KBM-7 (cell line): ENCODE measurements around the gene CLEC10A.

Experiments used
- DNase-seq: peaks from one replicate; pipeline ENCODE4 v3.0.0-alpha.2; 2015
- in situ Hi-C: fragments of 300-500 bp; cut with MboI; formaldehyde crosslinking; loops from 2 replicates; pipeline ENCODE4 v1.14.3; 2020; ENCODE audit warnings: low sequenced_read_pairs, low pct_unique_long_range_greater_than_20kb, mixed read lengths

The CLEC10A gene

GRCh38 chr17:7045492-7046126 lies 34.4 kb downstream of the CLEC10A start:
- in situ Hi-C loops, result loop anchor here (25.0 kb wide), 1 partner anchor 292 kb away; the partner anchor contains the start of genes ACAP1 and NEURL4
- DNase-seq, result peak; percentile 76

GRCh38 chr17:7043497-7044198 lies 36.4 kb downstream of the CLEC10A start, which contains the start of gene SLC16A11:
Gene SLC16A11 (minus strand): TSS chr17:7044092. CDS start chr17:7043513, 579 bp downstream.
- in situ Hi-C loops, result loop anchor here (25.0 kb wide), 1 partner anchor 294 kb away; the partner anchor contains the start of genes ACAP1 and NEURL4
- no peak for DNase-seq

DNA sequence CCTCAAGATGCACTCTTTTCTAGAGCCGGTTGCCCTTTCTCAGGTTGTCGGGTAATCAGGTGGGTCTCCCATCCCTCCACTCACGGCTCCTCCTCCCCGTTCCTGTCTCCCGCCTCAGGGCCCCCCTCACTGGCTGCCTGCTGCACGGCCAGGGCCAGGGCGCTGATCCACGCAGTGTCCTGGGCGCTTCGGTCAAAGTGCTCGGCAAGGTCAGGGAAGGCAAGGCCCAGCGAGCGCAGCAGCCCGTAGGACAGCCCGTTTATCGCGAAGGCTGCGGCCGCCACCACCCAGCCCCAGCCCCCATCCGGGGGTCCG lies 36.9 kb downstream of the CLEC10A start:
- in situ Hi-C loops, result loop anchor here (25.0 kb wide), 1 partner anchor 294 kb away; the partner anchor contains the start of genes ACAP1 and NEURL4
- DNase-seq, result no peak

GRCh38 chr17:7042501-7043181 lies 37.4 kb downstream of the CLEC10A start:
- in situ Hi-C loops, result loop anchor here (25.0 kb wide), 1 partner anchor 295 kb away; the partner anchor contains the start of genes ACAP1 and NEURL4
- DNase-seq, result no peak

GRCh38 chr17:7041607-7042500 lies 38.2 kb downstream of the CLEC10A start:
- no peak for DNase-seq
- in situ Hi-C loops, result loop anchor here (25.0 kb wide), 1 partner anchor 295 kb away; the partner anchor contains the start of genes ACAP1 and NEURL4

- in situ Hi-C loops, result loop anchor here (25.0 kb wide), 1 partner anchor 297 kb away; the partner anchor contains the start of genes ACAP1 and NEURL4
These were observed 40.2 kb downstream of the CLEC10A start for GRCh38 chr17:7039832-7040231.

DNA sequence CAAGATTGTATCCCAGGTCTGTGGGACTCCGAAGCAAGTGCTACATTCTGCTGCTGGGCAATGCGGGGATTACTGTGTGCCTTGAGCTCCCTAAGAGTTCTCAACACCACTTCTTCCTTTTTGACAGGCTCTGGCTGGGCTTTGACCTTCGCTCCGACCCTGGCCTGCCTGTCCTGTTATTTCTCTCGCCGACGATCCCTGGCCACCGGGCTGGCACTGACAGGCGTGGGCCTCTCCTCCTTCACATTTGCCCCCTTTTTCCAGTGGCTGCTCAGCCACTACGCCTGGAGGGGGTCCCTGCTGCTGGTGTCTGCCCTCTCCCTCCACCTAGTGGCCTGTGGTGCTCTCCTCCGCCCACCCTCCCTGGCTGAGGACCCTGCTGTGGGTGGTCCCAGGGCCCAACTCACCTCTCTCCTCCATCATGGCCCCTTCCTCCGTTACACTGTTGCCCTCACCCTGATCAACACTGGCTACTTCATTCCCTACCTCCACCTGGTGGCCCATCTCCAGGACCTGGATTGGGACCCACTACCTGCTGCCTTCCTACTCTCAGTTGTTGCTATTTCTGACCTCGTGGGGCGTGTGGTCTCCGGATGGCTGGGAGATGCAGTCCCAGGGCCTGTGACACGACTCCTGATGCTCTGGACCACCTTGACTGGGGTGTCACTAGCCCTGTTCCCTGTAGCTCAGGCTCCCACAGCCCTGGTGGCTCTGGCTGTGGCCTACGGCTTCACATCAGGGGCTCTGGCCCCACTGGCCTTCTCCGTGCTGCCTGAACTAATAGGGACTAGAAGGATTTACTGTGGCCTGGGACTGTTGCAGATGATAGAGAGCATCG lies 41.8 kb downstream of the CLEC10A start:
- DNase-seq, result no peak
- in situ Hi-C loops, result loop anchor here (25.0 kb wide), 1 partner anchor 299 kb away; the partner anchor contains the start of genes ACAP1 and NEURL4

More at GRCh38 chr17:7039832-7040231, 40.2 kb downstream of the CLEC10A start:
- DNase-seq, result no peak

- in situ Hi-C loops, result loop anchor here (25.0 kb wide), 1 partner anchor 302 kb away; the partner anchor contains the start of genes ACAP1 and NEURL4
- DNase-seq, result peak; percentile 97
These were observed 44.3 kb downstream of the CLEC10A start, which contains the start of gene SLC16A13 for GRCh38 chr17:7035591-7036368. Gene SLC16A13 (plus strand): TSS chr17:7036015. CDS start chr17:7036383, 368 bp downstream.

DNA sequence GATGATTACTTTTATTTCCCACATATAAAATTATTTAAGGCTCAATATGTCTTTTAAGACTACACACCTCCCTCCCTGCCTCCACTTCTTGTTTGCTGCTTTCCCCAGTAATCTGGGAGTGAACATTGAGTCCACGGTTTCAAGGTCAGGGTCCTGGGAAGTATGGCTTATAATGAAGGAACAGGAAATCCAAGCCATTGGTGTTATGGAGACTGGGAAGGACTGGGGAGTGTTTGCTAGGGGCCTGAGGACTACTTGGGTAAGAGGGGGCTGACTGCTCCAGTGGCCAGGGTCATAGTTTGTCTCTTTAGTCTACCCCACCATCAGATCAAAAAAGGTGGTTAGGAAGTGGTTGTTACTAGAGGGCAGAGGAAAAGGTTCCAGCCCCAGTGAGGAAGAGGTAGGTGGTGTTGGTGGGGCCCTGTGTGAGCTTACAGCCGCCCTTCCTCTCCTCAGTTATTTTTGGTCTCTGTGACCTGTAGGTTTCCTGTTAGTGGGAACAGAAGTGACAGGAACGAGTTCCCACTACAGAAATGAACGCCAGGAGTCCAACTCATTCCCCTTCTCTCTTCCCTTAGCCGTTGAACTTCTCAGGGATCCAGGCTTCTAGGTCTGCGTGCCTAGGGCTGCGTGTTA lies 45.0 kb downstream of the CLEC10A start:
- DNase-seq, result no peak
- in situ Hi-C loops, result loop anchor here (25.0 kb wide), 1 partner anchor 302 kb away; the partner anchor contains the start of genes ACAP1 and NEURL4

DNA sequence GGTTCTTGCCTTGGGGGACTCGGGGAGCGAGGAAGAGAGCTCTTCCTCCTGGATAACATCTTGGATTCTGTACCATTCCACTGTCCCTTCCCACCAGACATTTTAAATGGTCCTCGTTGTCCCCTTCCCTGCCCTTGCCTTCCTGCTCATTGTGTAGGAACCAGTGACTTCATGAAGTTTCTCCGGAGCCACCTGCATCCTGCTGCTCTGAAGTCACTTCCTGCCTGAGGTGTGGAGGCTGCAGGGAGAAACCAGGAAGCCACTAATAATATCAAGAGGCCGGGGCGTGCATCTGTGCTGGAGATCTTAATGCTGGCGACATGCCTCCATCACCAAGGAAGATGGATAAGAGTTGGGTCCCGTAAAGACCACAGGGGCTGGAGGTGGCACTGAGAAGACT lies 50.4 kb downstream of the CLEC10A start:
- in situ Hi-C loops, result loop anchor here (25.0 kb wide), 1 partner anchor 308 kb away; the partner anchor contains the start of genes ACAP1 and NEURL4
- peak; percentile 71 for DNase-seq

DNA sequence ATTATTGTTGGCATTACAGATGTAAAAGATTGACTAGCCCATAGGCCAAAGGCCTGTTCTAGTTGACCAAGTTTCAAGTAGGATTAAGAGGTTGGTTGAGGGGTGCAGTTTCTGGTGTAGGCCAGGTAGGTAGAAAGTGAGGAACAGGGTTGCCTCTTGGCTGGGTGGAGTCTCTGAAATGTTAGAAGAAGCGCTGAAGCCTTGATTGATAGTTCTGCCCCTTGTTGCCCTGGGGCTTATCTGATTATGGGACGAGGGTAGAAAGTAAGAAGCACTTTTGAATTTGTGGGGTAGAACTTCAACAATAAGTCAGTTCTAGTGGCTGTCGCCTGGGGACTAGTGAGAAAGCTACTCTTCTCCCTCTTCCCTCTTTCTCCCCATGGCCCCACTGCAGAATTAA lies 51.0 kb downstream of the CLEC10A start:
- DNase-seq, result no peak
- in situ Hi-C loops, result loop anchor here (25.0 kb wide), 1 partner anchor 308 kb away; the partner anchor contains the start of genes ACAP1 and NEURL4

DNA sequence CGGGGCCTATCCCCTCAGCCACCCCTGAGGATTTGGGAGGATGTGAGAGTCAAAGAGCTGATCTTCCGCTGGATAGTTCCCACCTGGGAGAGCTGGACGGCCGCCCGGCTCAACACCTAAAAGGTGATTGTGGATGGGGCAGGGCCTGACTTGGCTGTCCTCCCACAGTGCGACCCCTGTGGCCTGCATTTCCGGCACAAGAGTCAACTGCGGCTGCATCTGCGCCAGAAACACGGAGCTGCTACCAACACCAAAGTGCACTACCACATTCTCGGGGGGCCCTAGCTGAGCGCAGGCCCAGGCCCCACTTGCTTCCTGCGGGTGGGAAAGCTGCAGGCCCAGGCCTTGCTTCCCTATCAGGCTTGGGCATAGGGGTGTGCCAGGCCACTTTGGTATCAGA lies 52.7 kb downstream of the CLEC10A start:
- in situ Hi-C loops, result loop anchor here (25.0 kb wide), 1 partner anchor 310 kb away; the partner anchor contains the start of genes ACAP1 and NEURL4
- no peak for DNase-seq

GRCh38 chr17:7026471-7027115 lies 53.5 kb downstream of the CLEC10A start:
- no peak for DNase-seq
- in situ Hi-C loops, result loop anchor here (25.0 kb wide), 1 partner anchor 311 kb away; the partner anchor contains the start of genes ACAP1 and NEURL4

GRCh38 chr17:7025245-7025644 lies 54.8 kb downstream of the CLEC10A start:
- in situ Hi-C loops, result loop anchor here (25.0 kb wide), 1 partner anchor 312 kb away; the partner anchor contains the start of genes ACAP1 and NEURL4
- no peak for DNase-seq
